Muscle layer of duodenum (tissue), 2 donors: Measurements from ENCODE around the gene ZSCAN31.
"Not testable (repeated sequence)": the region's sequence is repeated elsewhere in the genome, so short reads cannot be mapped to it uniquely, and the experiment has no call there.

ENCODE experiments used
- H3K27ac ChIP-seq: one replicate; pipeline ENCODE4 v1.7.0; 2013; ENCODE audit warnings: mild to moderate bottlenecking, low read length
- H3K27me3 ChIP-seq: one replicate; pipeline ENCODE4 v1.7.0; 2013; ENCODE audit warnings: low read depth, mild to moderate bottlenecking, control low read depth, low read length
- H3K36me3 ChIP-seq, 2 donors: one replicate each; pipeline ENCODE4 v1.7.0; 2013; ENCODE audit warnings: low read length in 2 of 2, control low read depth in 1 of 2, mild to moderate bottlenecking in 1 of 2; ENCODE audit not compliant: insufficient read depth in 2 of 2, control insufficient read depth in 1 of 2
- H3K4me1 ChIP-seq, 2 donors: one replicate each; pipeline ENCODE4 v1.7.0; 2013; ENCODE audit warnings: low read length in 2 of 2, mild to moderate bottlenecking in 2 of 2, control low read depth in 1 of 2, moderate library complexity in 1 of 2; ENCODE audit not compliant: insufficient read depth in 2 of 2, control insufficient read depth in 1 of 2
- H3K4me3 ChIP-seq, 2 donors: one replicate each; pipeline ENCODE4 v1.7.0; 2013; ENCODE audit warnings: low read length in 2 of 2, low read depth in 1 of 2, mild to moderate bottlenecking in 1 of 2
- H3K9me3 ChIP-seq, 2 donors: one replicate each; pipeline ENCODE4 v1.7.0; 2013; ENCODE audit warnings: low read length in 2 of 2, control low read depth in 1 of 2, mild to moderate bottlenecking in 1 of 2; ENCODE audit not compliant: control insufficient read depth in 1 of 2
- donor health status: healthy.

ZSCAN31 gene

DNA sequence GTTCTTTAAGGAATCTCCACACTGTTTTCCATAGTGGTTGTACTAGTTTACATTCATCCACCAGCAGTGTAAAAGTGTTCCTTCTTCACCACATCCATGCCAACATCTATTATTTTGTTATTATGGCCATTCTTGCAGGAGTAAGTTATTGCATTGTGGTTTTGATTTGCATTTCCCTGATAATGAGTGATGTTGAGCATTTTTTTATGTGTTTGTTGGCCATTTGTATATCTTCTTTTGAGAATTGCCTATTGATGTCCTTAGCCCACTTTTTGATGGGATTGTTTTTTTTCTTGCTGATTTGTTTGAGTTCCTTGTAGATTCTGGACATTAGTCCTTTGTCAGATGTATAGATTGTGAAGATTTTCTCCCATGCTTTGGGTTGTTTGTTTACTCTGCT, 29.6 kb downstream of the ZSCAN31 start:
- H3K9me3 ChIP-seq = peaks cover 2 to 16% of the 10 kb centered on the region in 2 donors
- H3K4me1 ChIP-seq, H3K27me3 ChIP-seq, H3K4me3 ChIP-seq, H3K27ac ChIP-seq: not testable (repeated sequence)
- peaks cover 2 to 26% of the 10 kb centered on the region in 2 donors for H3K36me3 ChIP-seq

- H3K27me3 ChIP-seq = no peaks in the 10 kb centered on the region
- peaks cover 6 to 43% of the 10 kb centered on the region in 2 donors for H3K36me3 ChIP-seq
- H3K4me3 ChIP-seq = no peak overlapping the region
- no peaks in the 10 kb centered on the region for H3K4me1 ChIP-seq
- H3K27ac ChIP-seq = no peak overlapping the region
- H3K9me3 ChIP-seq = peaks cover 0 to 12% of the 10 kb centered on the region in 2 donors
Observed at GRCh38 chr6:28303570-28303969, 32.4 kb downstream of the ZSCAN31 start.

- Histone ChIP-seq H3K4me1 (no peaks in the 10 kb centered on the region), H3K36me3 (peaks cover 15 to 47% of the 10 kb centered on the region in 2 donors), H3K4me3 (no peak overlapping the region), H3K27me3 (no peaks in the 10 kb centered on the region), H3K9me3 (no peaks in the 10 kb centered on the region), H3K27ac (no peak overlapping the region)
Observed at GRCh38 chr6:28296520-28297060, 39.4 kb downstream of the ZSCAN31 start.

DNA sequence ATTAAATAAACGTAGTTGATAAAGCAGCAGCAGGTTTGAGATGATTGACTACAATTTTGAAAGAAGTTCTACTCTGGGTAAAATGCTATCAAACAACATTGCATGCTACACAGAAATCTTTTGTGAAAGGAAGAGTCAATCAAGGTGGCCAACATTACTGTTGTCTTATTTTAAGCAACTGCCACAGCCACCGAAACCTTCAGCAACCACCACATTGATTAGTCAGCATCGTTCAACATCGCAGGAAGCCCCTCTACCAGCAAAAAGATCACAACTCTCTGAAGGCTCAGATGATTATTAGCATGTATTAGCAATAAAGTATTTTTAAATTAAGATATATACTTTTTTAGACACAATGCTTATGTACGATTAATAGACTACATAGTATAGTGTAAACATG, 40.6 kb downstream of the ZSCAN31 start:
- H3K4me3 ChIP-seq = no peak overlapping the region
- no peak overlapping the region for H3K27ac ChIP-seq
- no peaks in the 10 kb centered on the region for H3K4me1 ChIP-seq
- H3K27me3 ChIP-seq = no peaks in the 10 kb centered on the region
- H3K36me3 ChIP-seq = peaks cover 9 to 35% of the 10 kb centered on the region in 2 donors
- no peaks in the 10 kb centered on the region for H3K9me3 ChIP-seq

DNA sequence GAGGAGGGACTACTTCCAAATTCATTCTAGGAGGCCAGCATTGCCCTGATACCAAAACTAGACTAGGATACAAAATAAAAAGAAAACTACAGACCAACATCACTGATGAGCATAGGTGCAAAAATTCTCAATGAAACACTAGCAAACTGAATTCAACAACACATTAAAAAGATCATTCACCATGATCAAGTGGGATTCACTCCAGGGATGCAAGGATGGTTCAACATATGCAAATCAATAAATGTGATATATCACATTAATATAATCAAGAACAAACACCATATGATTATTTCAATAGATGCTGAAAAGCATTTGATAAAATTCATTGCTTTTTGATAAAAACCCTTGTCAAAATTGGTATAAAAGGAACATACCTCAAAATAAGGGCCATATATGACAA, 44.4 kb downstream of the ZSCAN31 start:
- H3K27ac ChIP-seq = no peak overlapping the region
- no peaks in the 10 kb centered on the region for H3K9me3 ChIP-seq
- no peaks in the 10 kb centered on the region for H3K4me1 ChIP-seq
- H3K27me3 ChIP-seq = no peaks in the 10 kb centered on the region
- H3K36me3 ChIP-seq = peaks cover 12 to 27% of the 10 kb centered on the region in 2 donors
- no peak overlapping the region for H3K4me3 ChIP-seq

DNA sequence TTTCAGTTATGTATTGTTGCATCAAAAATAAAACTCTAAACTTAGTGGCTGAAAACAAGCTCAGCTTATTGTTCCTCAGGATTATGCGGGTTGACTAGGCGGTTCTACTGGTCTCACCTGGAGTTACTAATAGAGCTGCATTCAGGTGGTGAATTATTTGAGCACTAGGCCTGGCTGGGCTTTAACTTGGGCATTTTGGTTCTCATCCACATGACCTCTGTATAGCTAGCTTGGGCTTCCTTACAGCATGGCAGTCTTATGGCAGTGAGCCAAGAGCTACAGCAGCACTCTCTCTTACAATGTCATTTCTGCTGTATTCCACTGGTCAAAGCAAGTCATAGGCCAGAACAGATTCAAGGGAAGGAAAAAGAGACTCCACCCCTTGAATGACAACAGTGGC, 53.0 kb downstream of the ZSCAN31 start:
- Histone ChIP-seq H3K36me3 (peaks cover 11 to 40% of the 10 kb centered on the region in 2 donors), H3K4me3 (peak overlapping the region in 1 of 2 donors; percentile 78), H3K9me3 (no peaks in the 10 kb centered on the region), H3K27ac (no peak overlapping the region), H3K27me3 (no peaks in the 10 kb centered on the region), H3K4me1 (peaks cover 0 to 11% of the 10 kb centered on the region in 2 donors)

GRCh38 chr6:28281288-28282064, 54.5 kb downstream of the ZSCAN31 start, which contains the start of gene PGBD1:
PGBD1 (plus strand) TSS chr6:28281572; CDS start chr6:28283814, 2,242 bp downstream.
- Histone ChIP-seq H3K4me1 (peaks cover 0 to 11% of the 10 kb centered on the region in 2 donors), H3K4me3 (peak within 1 kb of the TSS; percentile 78 to 79), H3K36me3 (peaks cover 12 to 41% of the 10 kb centered on the region in 2 donors), H3K27ac (no peak within 1 kb of the TSS), H3K27me3 (no peaks in the 10 kb centered on the region), H3K9me3 (no peaks in the 10 kb centered on the region)

DNA sequence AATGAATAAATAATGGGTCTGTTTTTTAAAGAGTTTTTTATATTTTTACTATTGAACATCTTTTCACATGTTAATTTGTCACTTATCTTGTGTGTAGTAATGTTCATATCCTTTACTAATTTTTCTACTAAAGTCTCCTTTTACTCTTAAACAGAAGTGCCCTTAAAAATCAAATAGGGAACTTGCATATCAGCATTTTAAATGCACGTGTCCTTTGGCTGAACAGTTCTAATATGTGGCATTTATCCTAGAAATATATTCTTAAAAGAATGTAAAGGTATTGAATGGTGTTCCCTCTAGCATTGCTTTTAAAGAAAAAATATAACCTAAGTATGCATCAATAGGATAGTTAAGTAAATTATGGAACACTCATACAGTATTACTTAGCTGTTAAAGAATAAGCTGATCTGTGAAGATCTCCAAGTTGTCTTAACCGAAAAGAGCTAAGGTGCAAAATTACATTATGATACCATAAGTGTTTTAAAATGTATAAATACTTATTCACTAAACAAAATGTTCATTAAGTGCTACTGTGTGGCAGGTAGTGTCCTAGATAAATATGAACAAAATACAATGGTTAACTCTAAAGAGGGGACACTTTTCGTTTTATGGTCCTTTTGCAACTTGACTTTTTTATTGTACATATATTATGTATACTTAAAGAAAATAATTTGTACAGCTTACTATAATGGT, 55.2 kb downstream of the ZSCAN31 start:
- H3K4me3 ChIP-seq = peak overlapping the region; percentile 78 to 79
- no peaks in the 10 kb centered on the region for H3K9me3 ChIP-seq
- H3K27ac ChIP-seq = no peak overlapping the region
- no peaks in the 10 kb centered on the region for H3K27me3 ChIP-seq
- H3K4me1 ChIP-seq = peaks cover 0 to 11% of the 10 kb centered on the region in 2 donors
- H3K36me3 ChIP-seq = peaks cover 20 to 43% of the 10 kb centered on the region in 2 donors

DNA sequence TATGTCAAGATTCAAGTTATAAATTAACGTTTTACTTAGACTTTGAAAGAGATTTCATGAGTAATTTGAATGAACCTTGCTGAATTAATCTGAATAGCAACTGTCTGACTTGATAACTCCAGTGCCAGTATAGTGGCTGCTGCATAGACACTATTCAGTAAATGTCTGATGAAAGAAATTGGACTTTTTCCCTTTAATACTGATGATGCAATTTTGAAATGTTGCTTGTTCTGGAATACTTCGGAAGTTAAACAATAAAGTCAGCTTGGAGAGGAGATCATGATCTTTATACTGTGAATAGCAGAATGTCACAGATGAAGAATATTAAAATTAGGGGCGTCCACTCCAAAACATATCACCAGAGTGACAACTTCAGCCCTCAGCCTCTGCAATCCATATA, 58.2 kb downstream of the ZSCAN31 start:
- no peak overlapping the region for H3K27ac ChIP-seq
- H3K4me3 ChIP-seq = no peak overlapping the region
- peaks cover 0 to 11% of the 10 kb centered on the region in 2 donors for H3K4me1 ChIP-seq
- peaks cover 32 to 48% of the 10 kb centered on the region in 2 donors for H3K36me3 ChIP-seq
- no peaks in the 10 kb centered on the region for H3K27me3 ChIP-seq
- no peaks in the 10 kb centered on the region for H3K9me3 ChIP-seq

DNA sequence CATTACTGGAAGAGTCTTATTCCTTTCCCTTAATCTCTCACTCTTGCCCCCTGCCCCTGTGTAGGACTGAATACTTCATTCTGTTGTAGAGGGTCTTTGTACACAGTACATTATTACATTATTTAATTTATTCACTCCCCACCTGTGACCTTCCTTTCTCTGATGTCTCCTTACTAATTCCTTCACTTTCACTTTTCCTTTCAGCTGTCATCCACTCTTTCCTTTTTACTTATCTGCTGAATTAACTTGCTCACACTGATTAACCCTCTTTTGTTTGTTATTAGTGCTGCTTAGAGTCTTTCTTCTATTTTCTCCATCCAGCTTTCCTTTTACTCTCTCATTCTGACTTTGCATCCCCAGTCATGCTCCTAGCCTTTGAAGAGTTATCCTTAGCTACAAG, 61.1 kb downstream of the ZSCAN31 start:
- no peaks in the 10 kb centered on the region for H3K27me3 ChIP-seq
- no peak overlapping the region for H3K27ac ChIP-seq
- no peak overlapping the region for H3K4me3 ChIP-seq
- no peaks in the 10 kb centered on the region for H3K9me3 ChIP-seq
- H3K36me3 ChIP-seq = peaks cover 42 to 59% of the 10 kb centered on the region in 2 donors
- no peaks in the 10 kb centered on the region for H3K4me1 ChIP-seq
